OCI-LY7 (cell line): ENCODE results near the gene GJB6. TPM values are rescaled to one million over a fixed set of nuclear protein-coding genes. Genes with fewer than 3 reads are reported as not detected.

ENCODE experiments used
- BruUV-seq: library from RNA; stranded (reverse); fragments of 400-500 nt; replicated peaks from 2 replicates; lab custom pipeline; 2021; lab: Mats Ljungman, UMichigan
- CTCF ChIA-PET: fragments of 300-600 bp; sonication (Branson Sonifier 250); formaldehyde crosslinking; loops from one replicate; lab custom pipeline; 2022; ENCODE audit warnings: antibody characterized with exemption; ENCODE audit not compliant: unreplicated experiment; lab: Charles Lee
- POLR2A ChIA-PET: fragments of 300-600 bp; sonication (Branson Sonifier 250); formaldehyde crosslinking; loops from one replicate; lab custom pipeline; 2022; ENCODE audit warnings: antibody characterized with exemption; lab: Charles Lee
- DNase-seq: peaks from one replicate; pipeline ENCODE4 v3.0.0-alpha.2; 2015; ENCODE audit warnings: low spot score
- H2AFZ ChIP-seq: fragments of 200-600 bp; sonication (generic), shearing (Covaris generic); 2 replicates; pipeline ENCODE4 v1.6.1; 2014; ENCODE audit warnings: mild to moderate bottlenecking, antibody characterized with exemption, low read length, moderate library complexity
- H3K27ac ChIP-seq: fragments of 200-600 bp; sonication (generic); 2 replicates; pipeline ENCODE4 v1.5.1; 2014; ENCODE audit warnings: mixed run types, low read depth, mild to moderate bottlenecking, moderate library complexity, low read length, inconsistent platforms; ENCODE audit not compliant: poor library complexity, severe bottlenecking
- H3K36me3 ChIP-seq: fragments of 200-600 bp; sonication (generic); 2 replicates; pipeline ENCODE4 v1.6.1; 2014; ENCODE audit warnings: mild to moderate bottlenecking, antibody characterized with exemption, low read length, moderate library complexity, mixed read lengths; ENCODE audit not compliant: insufficient read depth
- H3K4me1 ChIP-seq: fragments of 200-600 bp; sonication (generic); 2 replicates; pipeline ENCODE4 v1.5.1; 2014; ENCODE audit warnings: mild to moderate bottlenecking, low read length; ENCODE audit not compliant: insufficient read depth, poor library complexity, severe bottlenecking
- H3K4me2 ChIP-seq: fragments of 200-600 bp; sonication (generic); 2 replicates; pipeline ENCODE4 v1.6.1; 2014; ENCODE audit warnings: mild to moderate bottlenecking, low read length
- H3K4me3 ChIP-seq: fragments of 200-600 bp; sonication (generic); 2 replicates; pipeline ENCODE4 v1.5.1; 2014; ENCODE audit warnings: mild to moderate bottlenecking, low read depth, low read length; ENCODE audit not compliant: poor library complexity, severe bottlenecking
- H3K79me2 ChIP-seq: fragments of 200-600 bp; sonication (generic); 2 replicates; pipeline ENCODE4 v1.6.1; 2016; ENCODE audit warnings: low read depth, mild to moderate bottlenecking, low read length, moderate library complexity, mixed read lengths; ENCODE audit not compliant: insufficient read depth
- H3K9me2 ChIP-seq: fragments of 200-600 bp; sonication (generic); 2 replicates; pipeline ENCODE4 v1.6.1; 2016; ENCODE audit warnings: mild to moderate bottlenecking, low read length, mixed read lengths; ENCODE audit not compliant: insufficient read depth
- H3K9me3 ChIP-seq: fragments of 200-600 bp; sonication (generic); 2 replicates; pipeline ENCODE4 v1.6.1; 2014; ENCODE audit warnings: mild to moderate bottlenecking, mixed run types, low read length, mixed read lengths
- H4K20me1 ChIP-seq: fragments of 200-600 bp; sonication (generic); 2 replicates; pipeline ENCODE4 v1.6.1; 2014; ENCODE audit warnings: mild to moderate bottlenecking, antibody characterized with exemption, low read length, moderate library complexity, mixed read lengths; ENCODE audit not compliant: insufficient read depth
- EZH2phosphoT487 ChIP-seq: fragments of 200-600 bp; sonication (generic); IDR thresholded peaks from 2 replicates; pipeline ENCODE4 v1.6.1; 2018; ENCODE audit warnings: low read depth, borderline replicate concordance, mild to moderate bottlenecking, mixed run types, antibody characterized with exemption, low read length, moderate library complexity, mixed read lengths
- intact Hi-C: fragments of 100-400 bp; cut with micrococcal nuclease; formaldehyde crosslinking; loops from one replicate; pipeline ENCODE4 v1.10.0; 2022; ENCODE audit not compliant: unreplicated experiment
- total RNA-seq, 2 experiments: library from RNA; depleted of rRNA in 1 of 2; stranded (reverse); fragments of >200 nt in 1 of 2; shearing (Covaris generic) in 1 of 2; gene quantifications; 2 replicates each; pipeline ENCODE4 v1.2.3, GENCODE V29; 2014 to 2022
- TF ChIP-seq, protein P1 (sequence below): fragments of 200-600 bp; sonication (generic); conservative IDR thresholded peaks from 2 replicates; pipeline ENCODE4 v1.5.1; 2014; ENCODE audit warnings: mild to moderate bottlenecking, antibody characterized with exemption, low read length, moderate library complexity, mixed read lengths

Gene GJB6
- total RNA-seq, 2 experiments from 2014 or later: not detected

DNA sequence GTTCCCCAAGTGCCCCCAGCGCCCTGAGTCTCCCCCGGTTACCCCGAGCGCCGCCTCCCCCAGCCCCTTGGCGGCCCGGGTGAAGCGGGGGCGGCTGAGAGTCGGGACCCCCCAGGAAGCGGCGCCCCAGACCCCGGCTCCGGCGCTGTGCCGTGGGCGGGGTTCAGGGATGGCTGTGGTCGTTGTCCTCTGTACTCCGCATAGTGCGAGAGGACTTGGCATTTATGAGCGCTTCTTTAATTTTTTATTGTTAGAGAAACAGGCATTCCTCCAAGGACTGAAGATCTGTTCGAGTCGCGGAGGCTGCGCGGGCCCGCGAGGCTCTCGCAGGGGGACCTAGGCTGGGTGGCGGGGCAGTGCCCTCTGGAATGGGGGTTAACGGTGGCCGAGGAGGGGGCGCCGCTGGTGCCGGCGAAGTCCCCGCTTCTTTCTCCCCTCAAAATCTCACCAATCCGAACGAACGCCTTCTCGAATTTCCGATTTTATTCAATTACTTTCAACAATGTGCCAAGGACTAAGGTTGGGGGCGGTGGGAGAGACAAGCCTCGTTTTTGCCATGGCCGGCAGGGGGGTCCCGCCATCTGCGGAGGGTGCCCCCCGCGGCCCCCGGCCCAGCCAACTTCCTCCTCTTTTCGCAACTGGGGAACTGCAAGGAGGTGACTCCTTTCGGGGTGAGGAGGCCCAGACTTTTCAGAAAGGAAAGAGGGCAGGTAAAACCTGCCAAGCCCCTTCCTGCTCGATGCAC, 38.8 kb downstream of the GJB6 start:
- Histone ChIP-seq H3K27ac (no peak overlapping the region), H3K9me2 (no peaks in the 10 kb centered on the region), H3K36me3 (no peaks in the 10 kb centered on the region), H3K79me2 (no peaks in the 10 kb centered on the region), H2AFZ (no peak overlapping the region), H3K4me1 (no peaks in the 10 kb centered on the region), H4K20me1 (no peaks in the 10 kb centered on the region), H3K4me3 (no peak overlapping the region), H3K4me2 (no peak overlapping the region), H3K9me3 (no peaks in the 10 kb centered on the region)
- POLR2A ChIA-PET: no interaction called here
- no peak for DNase-seq
- TF ChIP-seq EZH2phosphoT487: no peak
- TF ChIP-seq, protein P1, sequence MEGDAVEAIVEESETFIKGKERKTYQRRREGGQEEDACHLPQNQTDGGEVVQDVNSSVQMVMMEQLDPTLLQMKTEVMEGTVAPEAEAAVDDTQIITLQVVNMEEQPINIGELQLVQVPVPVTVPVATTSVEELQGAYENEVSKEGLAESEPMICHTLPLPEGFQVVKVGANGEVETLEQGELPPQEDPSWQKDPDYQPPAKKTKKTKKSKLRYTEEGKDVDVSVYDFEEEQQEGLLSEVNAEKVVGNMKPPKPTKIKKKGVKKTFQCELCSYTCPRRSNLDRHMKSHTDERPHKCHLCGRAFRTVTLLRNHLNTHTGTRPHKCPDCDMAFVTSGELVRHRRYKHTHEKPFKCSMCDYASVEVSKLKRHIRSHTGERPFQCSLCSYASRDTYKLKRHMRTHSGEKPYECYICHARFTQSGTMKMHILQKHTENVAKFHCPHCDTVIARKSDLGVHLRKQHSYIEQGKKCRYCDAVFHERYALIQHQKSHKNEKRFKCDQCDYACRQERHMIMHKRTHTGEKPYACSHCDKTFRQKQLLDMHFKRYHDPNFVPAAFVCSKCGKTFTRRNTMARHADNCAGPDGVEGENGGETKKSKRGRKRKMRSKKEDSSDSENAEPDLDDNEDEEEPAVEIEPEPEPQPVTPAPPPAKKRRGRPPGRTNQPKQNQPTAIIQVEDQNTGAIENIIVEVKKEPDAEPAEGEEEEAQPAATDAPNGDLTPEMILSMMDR: no peak
- CTCF ChIA-PET: no interaction called here
- no TSS peak for BruUV-seq
- intact Hi-C loops: loop anchor here (10.0 kb wide), 1 partner anchor 731 kb away; no protein-coding TSS in a partner anchor

DNA sequence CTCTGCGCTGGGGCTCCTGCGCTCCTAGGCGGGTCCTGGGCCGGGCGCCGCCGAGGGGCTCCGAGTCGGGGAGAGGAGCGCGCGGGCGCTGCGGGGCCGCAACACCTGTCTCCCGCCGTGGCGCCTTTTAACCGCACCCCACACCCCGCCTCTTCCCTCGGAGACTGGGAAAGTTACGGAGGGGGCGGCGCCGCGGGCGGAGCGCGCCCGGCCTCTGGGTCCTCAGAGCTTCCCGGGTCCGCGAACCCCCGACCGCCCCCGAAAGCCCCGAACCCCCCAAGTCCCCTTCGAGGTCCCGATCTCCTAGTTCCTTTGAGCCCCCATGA, 39.3 kb downstream of the GJB6 start, which contains the start of gene GJB2:
GJB2 (minus strand) TSS at position 103 of the 326 bp plus-strand sequence. CDS start 3,357 bp downstream, outside the sequence.
- DNase-seq: no peak
- TF ChIP-seq, protein P1: no peak
- no peak for TF ChIP-seq EZH2phosphoT487
- intact Hi-C loops: loop anchor here (10.0 kb wide), 1 partner anchor 732 kb away; no protein-coding TSS in a partner anchor
- BruUV-seq: no TSS peak
- no peaks in the 10 kb centered on the region for H4K20me1 ChIP-seq
- POLR2A ChIA-PET: no interaction called here
- no peak within 1 kb of the TSS for H3K4me2 ChIP-seq
- no peak within 1 kb of the TSS for H3K27ac ChIP-seq
- H3K36me3 ChIP-seq: no peaks in the 10 kb centered on the region
- H3K4me3 ChIP-seq: no peak within 1 kb of the TSS
- H2AFZ ChIP-seq: no peak within 1 kb of the TSS
- CTCF ChIA-PET: no interaction called here
- no peaks in the 10 kb centered on the region for H3K9me3 ChIP-seq
- H3K9me2 ChIP-seq: no peaks in the 10 kb centered on the region
- no peaks in the 10 kb centered on the region for H3K79me2 ChIP-seq
- H3K4me1 ChIP-seq: no peaks in the 10 kb centered on the region

DNA sequence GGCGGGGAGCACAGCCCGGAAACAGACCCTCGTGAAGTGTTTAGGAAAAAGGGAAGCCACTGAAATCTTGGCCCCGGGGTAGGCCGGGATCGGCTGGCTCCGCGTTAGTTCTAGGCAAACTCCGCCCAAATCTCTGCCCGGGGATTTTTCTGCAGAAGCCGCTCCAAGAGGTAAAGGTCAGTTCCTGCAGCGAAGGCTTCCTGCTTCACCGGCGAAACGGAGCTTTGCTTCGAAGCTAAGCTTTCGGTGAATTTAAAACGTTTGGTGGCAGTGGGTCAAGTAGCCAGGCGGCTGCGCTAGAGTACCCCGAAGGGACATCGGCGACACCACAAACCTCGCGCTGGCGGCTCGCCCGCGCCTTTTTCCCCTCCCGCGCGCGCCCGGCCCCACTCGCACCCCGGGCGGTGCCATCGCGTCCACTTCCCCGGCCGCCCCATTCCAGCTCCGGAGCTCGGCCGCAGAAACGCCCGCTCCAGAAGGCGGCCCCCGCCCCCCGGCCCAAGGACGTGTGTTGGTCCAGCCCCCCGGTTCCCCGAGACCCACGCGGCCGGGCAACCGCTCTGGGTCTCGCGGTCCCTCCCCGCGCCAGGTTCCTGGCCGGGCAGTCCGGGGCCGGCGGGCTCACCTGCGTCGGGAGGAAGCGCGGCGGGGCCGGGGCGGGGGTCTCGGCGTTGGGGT, 39.8 kb downstream of the GJB6 start:
- no peak overlapping the region for H2AFZ ChIP-seq
- DNase-seq: no peak

More for the DNA sequence above, 39.8 kb downstream of the GJB6 start:
- no peak for TF ChIP-seq EZH2phosphoT487
- TF ChIP-seq, protein P1: no peak
- ChIA-PET POLR2A (no interaction called here), CTCF (no interaction called here)
- no peaks in the 10 kb centered on the region for H3K79me2 ChIP-seq
- H3K4me2 ChIP-seq: no peak overlapping the region
- no TSS peak for BruUV-seq
- H3K4me1 ChIP-seq: no peaks in the 10 kb centered on the region
- H3K27ac ChIP-seq: no peak overlapping the region
- H4K20me1 ChIP-seq: no peaks in the 10 kb centered on the region
- no peak overlapping the region for H3K4me3 ChIP-seq
- intact Hi-C loops: loop anchor here (10.0 kb wide), 1 partner anchor 733 kb away; no protein-coding TSS in a partner anchor
- H3K9me2 ChIP-seq: no peaks in the 10 kb centered on the region
- no peaks in the 10 kb centered on the region for H3K9me3 ChIP-seq
- H3K36me3 ChIP-seq: no peaks in the 10 kb centered on the region
